Adrenal gland (tissue), 5 donors: ENCODE results near the gene NLK.

Experiments used
- CTCF ChIP-seq, 6 experiments: fragments of 450-650 bp in 4 of 6; fragments of 200-600 bp in 2 of 6; sonication (generic) in 1 of 6; IDR thresholded peaks; 1 replicate in 5 of 6; 2 replicates in 1 of 6; pipeline versions ENCODE4 v1.5.1 to v1.8.0; 2016 to 2021; ENCODE audit warnings: antibody characterized with exemption in 6 of 6, mild to moderate bottlenecking in 2 of 6, moderate library complexity in 1 of 6
- POLR2A ChIP-seq, 2 donors: fragments of 450-650 bp; IDR thresholded peaks; one replicate each; pipeline ENCODE4 v1.6.1; 2017; ENCODE audit warnings: antibody characterized with exemption in 2 of 2, mild to moderate bottlenecking in 2 of 2, moderate library complexity in 1 of 2
- donor health status: DM: no; HTN: no; CAD: no.

- TF ChIP-seq CTCF (IDR thresholded peaks at IDR 0.05) (no peak), POLR2A (IDR thresholded peaks at IDR 0.05) (no peak)
Measured at GRCh38 chr17:28029044-28029443, 13.4 kb upstream of the NLK start.
